ENCODE data around the gene HLA-C.
"Not testable (repeated sequence)": the region's sequence is repeated elsewhere in the genome, so short reads cannot be mapped to it uniquely, and the experiment has no call there.

The HLA-C gene

GRCh38 chr6:31271641-31272357 is at the start of gene HLA-C:
Gene HLA-C (minus strand): TSS chr6:31272092. CDS start chr6:31272071, 21 bp downstream.
- peak; percentile 74 for DNase-seq

- DNase-seq, result no peak
These were observed 49.3 kb upstream of the HLA-C start for GRCh38 chr6:31321005-31321707.

DNA sequence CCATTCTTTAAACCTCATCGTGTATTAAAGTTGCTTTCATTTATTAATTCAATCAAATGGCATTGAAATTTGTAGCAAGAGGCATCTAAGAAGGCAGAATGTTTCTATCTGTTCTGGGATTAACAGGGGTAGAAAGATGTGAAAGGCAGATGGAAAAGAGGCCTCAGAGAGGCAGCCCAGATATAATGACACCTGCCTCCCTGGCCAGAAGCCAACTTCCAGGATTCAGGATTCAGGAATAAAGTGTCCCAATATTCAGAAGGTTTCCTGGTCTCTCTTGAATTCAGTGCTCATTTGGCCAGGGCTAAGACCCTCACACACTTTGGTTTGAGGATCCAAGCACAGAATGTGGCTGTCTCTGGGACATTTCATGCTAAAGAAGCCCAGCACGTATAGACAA is 45.1 kb upstream of the HLA-C start:
- DNase-seq, result no peak

GRCh38 chr6:31309641-31310040 is 37.7 kb upstream of the HLA-C start:
- DNase-seq, result no peak

- DNase-seq, result no peak
These were observed 36.9 kb upstream of the HLA-C start for GRCh38 chr6:31308845-31309175.

GRCh38 chr6:31308050-31308844 is 36.4 kb upstream of the HLA-C start:
- DNase-seq, result peak; percentile 45 to 65

DNA sequence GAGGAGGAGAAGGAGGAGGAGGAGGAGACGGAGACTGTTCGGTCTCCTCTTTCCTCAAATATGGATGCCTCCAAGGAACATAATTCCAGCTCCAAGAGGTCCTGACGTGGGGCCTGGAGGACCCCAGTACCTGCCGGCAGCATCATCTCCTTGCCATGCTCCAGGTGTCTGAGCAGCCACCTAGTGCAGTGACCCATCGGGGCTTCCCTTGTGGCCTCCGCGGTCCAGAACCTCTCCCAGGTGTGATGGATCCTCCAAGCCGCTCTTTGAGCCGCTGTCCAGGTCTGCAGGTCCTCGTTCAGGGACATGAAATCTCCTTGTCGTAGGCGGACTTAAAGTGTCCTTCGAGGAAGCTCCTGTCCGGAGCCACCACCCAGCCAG is 35.8 kb upstream of the HLA-C start:
- DNase-seq, result no peak

DNA sequence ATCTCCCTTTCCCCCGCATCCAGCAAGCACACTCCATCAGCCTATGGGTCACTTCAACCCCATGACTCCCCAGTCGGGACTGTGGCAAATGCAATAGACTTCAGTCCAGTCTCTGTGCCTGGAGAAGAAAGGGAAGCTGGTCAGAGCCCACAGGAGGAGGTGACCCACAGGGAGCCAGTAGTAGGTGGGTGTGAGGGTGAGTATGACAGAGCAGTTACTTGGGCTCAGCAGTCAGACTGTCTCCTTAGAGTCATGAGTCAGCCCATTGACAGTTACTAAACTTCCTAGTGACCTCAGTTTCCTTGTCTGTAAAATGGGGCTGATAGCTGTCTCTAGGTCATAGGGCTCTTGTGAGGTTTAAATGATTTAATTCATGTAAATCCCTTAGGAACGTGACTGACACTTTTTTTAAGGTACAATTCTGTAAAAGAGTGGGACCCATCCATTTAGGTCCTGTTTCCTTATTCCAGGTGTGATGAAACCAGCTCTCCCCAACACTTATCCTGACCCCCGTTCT is 33.9 kb upstream of the HLA-C start:
- DNase-seq, result no peak

DNA sequence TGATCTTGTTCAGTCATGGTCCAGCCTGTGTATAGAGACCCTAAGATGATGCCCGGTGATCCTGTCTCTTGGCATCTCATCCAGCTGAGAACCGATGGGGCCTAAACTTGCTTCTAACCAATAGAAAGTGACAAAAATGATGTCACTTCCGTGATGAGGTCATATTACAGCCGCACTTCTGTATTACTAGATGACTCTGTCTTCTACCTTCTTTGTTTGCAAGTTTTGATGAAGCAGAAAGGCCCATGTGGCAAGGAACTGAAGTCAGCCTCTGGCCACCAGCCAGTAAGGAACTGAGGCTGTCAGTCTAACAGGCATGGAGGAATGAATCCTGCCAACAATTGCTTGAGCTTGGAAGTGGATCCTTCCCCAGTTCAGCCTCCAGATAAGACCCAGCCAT is 32.8 kb upstream of the HLA-C start:
- no peak for DNase-seq

DNA sequence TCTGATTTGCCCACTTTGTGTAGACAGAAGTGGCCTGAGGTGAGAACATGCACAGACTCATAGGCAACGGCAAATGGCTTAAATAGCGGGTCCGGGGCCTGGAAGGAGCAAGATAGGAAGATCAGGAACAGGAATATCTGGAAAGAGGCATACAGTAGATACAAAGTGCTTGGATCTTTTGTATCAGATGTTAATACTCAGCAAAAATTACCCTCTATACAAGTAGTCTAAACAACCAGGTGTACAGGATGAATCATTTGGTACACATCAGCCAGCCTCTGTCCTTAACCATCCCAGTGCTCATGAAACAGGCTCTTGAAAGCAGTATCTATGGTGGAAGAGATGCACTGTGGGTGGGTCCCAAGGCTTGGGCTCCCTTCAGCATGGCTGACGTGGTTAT is 28.9 kb upstream of the HLA-C start:
- no peak for DNase-seq

- no peak for DNase-seq
These were observed 28.1 kb upstream of the HLA-C start for GRCh38 chr6:31299947-31300346.

- DNase-seq, result no peak
These were observed 27.6 kb upstream of the HLA-C start for GRCh38 chr6:31299511-31299910.

GRCh38 chr6:31294056-31294455 is 22.2 kb upstream of the HLA-C start:
- DNase-seq, result no peak

GRCh38 chr6:31293343-31293742 is 21.5 kb upstream of the HLA-C start:
- no peak for DNase-seq

DNA sequence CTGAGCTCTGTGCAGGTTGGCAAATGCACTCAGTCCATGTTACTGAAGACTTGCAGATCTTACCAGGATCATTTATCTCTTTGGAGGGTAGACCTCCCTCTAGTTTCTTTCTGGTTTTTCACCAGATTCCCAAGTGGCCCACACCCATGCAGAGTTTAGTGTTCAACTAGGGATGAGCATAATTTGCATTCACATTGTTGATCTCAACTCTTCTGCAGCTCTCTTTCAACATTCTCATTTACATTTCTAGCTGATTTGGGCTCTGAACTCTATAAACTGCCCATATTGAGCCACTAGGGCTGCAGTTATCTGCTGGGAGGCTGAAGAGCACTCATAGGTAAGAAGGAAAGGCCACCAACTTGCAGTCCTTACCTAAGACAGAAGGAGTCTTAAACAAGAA is 17.9 kb upstream of the HLA-C start:
- DNase-seq, result no peak

DNA sequence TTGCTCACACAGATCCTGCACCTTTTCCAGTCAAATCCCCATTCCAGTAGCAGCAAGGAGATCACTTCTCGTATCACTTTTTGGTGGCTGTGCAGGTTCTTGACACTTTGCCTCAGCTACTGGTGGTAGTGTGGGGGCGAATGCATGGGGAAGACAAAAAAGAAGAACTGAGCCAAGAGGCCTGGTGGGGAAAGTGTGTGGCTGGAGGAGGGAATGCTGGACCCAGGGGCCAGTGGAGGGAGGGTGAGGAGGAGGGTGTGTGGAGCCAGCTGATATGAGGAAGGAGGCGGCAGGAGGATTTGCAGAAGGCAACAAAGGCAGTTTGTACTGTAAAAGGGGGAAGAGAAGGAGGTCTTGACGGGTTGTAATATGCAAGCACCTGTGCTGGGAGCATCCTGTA is 15.7 kb upstream of the HLA-C start:
- no peak for DNase-seq

DNA sequence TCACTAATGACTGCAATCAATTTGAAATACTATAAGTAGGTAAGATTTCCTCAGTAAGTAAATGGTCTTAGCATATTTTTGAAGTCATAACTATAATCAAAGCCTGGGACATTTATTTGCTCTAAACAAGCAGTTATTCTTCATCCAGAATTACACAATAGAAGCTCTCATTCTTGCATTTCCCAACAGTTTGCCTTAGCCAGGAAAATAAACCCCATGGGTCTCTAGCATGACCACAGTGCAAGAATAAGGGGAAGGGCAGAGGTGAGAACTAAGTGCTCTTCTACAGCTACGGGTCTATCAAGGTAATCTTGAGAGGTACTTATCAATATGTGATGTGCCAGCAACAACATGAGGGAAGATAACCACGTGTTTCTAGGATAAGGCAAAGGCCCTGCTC is 14.1 kb upstream of the HLA-C start:
- no peak for DNase-seq

DNA sequence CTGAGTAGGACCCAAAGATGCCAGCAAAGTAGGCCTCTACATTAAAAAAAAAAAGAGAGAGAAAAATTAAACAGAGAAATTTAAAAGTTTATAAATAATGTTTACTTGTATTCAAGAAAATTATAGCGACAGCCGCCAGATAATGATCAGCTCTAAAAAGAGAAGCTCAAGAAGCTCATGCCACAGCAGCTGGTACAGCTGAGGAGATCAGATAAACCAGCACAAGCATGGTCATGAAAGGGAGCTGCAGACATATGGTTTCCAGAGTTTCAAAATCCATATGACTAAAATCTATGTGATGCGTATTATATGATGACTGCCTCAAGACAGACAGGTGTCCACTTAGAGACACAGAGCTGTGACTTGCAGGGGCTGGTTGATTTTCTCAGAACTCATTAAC is 13.6 kb upstream of the HLA-C start:
- DNase-seq, result no peak

DNA sequence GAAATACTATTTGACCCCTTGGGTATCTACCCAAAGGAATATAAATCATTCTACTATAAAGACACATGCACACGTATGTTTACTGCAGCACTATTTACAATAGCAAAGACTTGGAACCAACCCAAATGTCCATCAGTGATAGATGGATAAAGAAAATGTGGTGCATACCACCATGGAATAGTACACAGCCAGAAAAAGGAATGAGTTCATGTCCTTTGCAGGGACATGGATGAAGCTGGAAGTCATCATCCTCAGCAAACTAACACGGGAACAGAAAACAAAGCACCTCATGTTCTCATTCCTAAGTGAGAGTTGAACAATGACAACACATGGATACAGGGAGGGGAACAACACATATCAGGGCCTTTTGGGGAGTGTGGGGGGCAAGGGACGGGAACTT is 7.8 kb upstream of the HLA-C start:
- DNase-seq, result not testable (repeated sequence)

DNA sequence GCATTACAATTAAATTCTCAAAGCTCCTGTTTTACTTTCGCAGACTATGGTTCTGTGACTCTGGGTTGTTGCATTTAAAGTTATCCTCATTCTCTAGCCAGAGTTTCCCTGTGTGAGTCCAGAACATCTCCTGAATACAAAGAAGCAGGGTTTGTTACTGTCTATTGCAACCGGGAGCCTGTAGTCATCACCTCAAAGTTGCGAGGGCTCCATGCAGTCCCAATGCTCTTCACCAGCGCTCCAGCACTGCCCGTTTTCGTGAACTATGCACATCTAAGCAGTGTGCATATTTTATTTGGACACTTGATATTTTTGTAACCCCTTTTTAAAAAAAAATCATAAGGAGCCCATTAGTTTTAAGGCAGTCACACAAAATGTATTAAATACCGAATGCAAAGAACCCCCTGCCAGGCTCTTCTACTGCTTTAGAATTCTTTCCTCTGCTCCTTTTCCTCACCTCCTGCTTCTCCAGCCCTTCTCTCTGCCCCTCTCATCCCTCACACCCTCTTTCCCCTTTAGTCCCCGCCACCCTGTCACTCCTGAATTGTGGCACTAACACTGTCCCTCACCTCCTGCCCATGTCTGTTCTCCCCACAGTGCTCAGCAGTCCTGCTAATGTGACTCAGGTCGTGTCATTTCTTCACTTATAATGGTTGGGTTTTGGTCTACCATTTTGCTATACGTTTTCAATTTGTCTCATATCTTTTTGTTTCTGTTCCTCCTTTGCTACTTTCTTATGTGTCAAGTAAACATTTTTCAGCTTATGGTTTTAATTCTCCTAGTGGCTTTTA is 1.1 kb upstream of the HLA-C start:
- DNase-seq, result no peak

DNA sequence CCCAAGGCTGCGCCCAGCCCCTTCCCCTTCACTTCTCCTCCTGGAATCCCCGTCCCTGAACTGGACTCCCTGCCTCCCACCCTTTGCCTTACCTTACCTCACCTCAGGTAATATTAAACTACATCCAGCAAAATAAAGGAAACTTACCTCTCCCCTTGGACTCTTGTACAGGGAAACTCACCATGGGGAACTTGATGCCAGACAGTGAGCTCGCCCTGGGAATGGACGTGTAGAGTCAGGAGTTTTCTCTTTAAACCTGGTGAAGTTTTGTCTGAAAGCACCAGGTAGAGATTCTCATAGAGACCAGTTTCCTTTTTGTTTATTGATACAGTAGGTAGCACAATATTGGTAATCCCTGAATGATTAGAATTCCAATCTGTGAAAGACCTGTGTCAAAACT is 544 bp upstream of the HLA-C start:
- DNase-seq, result no peak

DNA sequence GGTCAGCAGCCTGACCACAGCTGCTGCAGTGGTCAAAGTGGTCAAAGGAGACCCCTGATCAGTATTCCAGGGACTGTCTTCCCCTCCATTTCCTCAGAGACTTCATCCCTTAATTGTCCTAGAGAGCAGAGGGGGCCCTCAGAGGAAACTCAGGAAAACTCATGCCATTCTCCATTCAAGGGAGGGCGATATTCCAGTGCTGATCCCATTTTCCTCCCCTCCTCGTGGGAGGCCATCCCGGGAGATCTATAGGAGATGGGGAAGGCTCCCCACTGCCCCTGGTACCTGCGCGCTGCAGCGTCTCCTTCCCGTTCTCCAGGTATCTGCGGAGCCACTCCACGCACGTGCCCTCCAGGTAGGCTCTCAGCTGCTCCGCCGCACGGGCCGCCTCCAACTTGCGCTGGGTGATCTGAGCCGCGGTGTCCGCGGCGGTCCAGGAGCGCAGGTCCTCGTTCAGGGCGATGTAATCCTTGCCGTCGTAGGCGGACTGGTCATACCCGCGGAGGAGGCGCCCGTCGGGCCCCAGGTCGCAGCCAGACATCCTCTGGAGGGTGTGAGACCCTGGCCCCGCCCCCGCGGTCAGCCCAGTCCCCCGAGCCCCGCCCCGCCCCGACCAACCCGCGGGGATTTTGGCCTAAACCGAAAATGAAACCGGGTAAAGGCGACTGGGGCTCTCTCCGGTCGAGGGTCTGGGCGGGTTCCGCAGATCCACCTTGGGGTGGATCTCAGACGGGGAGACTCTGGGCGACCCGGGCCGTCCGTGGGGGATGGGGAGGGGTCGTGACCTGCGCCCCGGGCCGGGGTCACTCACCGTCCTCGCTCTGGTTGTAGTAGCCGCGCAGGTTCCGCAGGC is 878 bp downstream of the HLA-C start:
- DNase-seq, result peak in 1 of 2 donors; percentile 41

Measured in stimulated activated CD4-positive, alpha-beta T cell treated with anti-CD3 and anti-CD28 coated beads, Interleukin-2, amount 100 ng/mL, for 48 hours (primary cell).